HG03095 (cell line): ENCODE data around the gene SMIM35.
"Not testable (repeated sequence)": the region's sequence is repeated elsewhere in the genome, so short reads cannot be mapped to it uniquely, and the experiment has no call there.

Experiments used
- ATAC-seq: cut with Tn5 transposase; IDR thresholded peaks from one replicate; pipeline ENCODE4 v1.9.1; 2021; ENCODE audit warnings: moderate library complexity; ENCODE audit not compliant: unreplicated experiment

Gene SMIM35

GRCh38 chr11:117992620-117993019 lies 94.1 kb downstream of the SMIM35 start:
- ATAC-seq: no peak

DNA sequence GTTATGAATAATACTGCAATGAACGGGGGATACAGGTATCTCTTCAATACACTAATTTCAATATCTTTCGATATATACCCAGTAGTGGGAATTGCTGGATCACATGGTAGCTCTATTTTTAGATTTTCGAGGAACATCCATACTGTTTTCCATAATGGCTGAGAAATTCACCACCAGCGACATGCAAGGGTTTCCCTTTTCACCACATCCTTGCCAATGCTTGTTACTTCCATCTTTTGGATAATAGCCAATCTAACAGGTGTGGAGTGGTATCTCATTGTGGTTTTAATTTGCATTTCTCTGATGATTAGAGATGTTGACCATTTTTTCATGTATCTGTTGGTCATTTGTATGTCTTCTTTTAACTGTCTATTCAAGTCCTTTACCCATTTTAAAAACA lies 94.6 kb downstream of the SMIM35 start:
- ATAC-seq: no peak

DNA sequence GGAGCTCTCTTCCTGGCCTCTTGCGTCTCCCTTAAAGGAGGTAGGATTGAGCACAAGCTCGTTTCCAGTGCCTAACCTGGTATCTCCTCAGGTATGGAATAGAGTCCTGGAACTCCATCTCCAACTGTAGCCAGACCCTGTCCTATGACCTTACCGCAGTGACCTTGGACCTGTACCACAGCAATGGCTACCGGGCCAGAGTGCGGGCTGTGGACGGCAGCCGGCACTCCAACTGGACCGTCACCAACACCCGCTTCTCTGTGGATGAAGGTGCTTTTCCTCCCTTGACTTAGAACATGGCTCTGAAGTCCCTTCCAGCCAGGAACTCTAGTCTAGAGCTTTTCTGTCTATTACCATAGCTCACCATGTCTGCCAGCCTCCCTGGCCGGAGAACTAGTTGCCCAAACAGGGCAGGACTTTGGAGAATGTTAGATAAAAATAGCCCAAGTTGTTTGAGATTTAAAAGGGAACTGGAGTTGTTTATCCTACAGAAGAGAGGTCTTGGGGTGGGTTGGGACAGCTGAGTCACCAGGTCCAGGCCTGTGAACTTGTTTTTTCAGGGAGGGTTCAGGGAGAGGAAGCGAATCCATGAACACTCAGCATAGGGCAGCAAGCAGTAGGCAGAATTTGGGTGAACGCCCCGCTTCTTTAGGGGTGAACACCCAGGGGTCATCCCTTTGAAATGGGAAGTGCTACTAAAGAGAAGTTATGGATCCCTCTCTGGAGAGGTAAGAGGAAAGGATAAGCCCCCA lies 97.2 kb downstream of the SMIM35 start:
- no peak for ATAC-seq

DNA sequence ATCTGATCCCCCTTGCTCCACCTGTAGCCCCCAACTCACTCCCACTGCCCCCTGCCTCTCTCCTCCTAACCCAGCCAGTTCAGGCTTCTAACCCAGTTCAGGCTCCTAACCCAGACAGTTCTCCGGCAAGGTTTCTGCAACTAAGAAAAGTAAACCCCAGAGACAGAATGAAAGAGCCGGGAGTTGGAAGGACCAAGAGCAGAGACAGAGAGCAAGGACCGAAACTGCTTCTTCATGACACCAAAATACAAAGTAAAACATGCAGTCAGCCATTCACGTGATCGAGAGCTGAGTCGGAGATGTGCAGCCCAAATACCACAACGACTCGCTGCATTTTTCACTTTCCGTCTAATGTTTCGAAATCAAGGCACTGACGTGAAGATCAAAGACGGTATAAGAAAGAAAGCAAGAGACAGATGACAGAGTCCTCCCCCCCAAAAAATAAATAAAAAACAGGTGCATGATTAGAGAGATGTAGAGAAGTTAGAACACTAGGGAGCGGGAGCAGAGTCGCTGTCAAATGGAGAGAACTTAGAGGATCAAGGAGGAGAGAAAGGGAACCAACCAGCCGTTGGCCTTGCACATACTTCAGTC lies 99.7 kb downstream of the SMIM35 start:
- peak; percentile 48 for ATAC-seq

- ATAC-seq: peak; percentile 79
These were observed 100.5 kb downstream of the SMIM35 start, which contains the start of gene IL10RA for GRCh38 chr11:117985953-117986887. IL10RA (plus strand) TSS chr11:117986394; CDS start chr11:117986468, 74 bp downstream.

DNA sequence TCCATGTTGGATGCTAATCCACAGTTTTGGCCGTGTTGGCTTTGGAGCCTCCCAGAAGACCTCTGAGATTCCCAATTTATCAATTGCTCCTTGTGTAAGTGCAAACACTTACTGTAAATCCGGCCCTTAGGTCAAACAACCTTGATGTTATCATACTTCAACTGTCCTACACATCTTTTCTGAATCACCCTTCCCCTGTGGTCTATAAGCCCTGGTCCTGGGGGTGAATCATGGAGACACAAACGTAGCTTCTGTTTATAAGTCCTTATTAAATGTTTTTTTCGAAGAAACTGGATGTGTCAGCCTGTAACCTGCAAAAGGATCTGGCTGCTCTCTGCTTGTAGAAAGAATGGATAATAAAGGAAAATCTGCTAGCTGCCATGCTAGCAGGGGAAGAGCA lies 102.3 kb downstream of the SMIM35 start:
- ATAC-seq: no peak

DNA sequence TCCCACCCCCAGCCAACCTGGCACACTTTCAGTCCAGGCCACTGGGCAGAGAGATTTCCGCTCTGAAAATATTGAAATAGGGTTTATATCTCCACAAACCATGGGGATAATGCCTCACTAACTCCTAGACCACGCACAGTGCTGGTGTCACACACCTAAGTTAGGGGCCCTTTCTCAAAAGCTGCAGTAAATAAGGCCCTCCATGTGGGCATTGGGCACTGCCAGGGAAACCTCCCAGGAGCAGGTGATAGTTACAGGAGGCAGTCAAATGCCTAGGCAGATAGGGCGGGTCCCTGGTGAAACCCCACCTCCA lies 103.6 kb downstream of the SMIM35 start:
- no peak for ATAC-seq

DNA sequence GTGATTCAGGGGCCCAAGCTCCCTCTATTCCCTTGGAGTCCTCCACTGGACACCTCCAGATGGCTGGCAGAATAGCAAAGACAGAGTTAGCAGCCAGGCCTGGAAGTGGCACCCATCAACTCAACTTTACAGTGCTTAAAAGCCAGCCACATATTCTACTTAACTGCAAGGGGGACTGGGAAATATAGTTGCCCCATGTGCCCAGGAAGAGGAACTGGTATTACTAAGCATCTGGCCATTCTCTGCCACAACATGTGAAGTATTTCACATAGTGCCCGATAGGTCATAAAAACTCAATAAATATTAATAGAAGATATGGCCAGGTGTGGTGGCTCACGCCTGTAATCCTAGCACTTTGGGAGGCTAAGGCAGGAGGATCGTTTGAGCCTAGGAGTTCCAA lies 106.0 kb downstream of the SMIM35 start:
- no peak for ATAC-seq

- no peak for ATAC-seq
These were observed 106.5 kb downstream of the SMIM35 start for GRCh38 chr11:117980280-117980679.

DNA sequence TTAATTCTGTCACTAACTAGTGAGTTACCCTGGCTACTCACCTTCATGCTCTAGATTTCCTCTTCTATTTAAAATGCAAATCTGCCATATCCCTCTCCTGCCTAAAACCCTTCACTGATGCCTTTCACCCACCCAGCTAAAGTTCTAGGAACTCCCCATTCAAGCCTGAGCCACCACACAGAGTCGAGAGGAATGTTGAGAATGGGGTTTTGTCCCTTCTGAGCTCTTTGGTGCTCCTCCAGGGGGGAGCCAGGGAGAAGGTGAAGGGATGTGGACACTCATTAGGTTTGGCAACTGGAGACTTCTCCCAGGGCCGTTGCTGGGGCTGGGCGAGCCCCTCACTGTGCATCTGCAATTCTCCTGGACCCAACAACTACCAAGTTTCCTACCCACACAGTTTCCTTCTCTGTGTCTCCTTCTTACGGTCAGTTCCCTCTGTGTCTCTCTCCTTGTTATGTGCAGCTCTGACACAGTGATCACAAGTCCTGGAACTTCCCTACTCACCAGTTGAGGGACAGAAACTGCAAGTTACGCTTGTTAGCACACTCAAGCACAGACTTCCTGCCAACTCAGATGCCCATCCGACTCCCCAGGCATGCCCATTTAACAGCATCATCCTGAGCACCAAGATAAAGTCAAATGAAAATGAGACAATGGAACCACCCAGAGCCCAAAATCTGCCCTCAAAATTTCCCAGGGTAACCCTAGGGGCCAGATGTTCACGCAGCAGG lies 107.1 kb downstream of the SMIM35 start:
- ATAC-seq: no peak

DNA sequence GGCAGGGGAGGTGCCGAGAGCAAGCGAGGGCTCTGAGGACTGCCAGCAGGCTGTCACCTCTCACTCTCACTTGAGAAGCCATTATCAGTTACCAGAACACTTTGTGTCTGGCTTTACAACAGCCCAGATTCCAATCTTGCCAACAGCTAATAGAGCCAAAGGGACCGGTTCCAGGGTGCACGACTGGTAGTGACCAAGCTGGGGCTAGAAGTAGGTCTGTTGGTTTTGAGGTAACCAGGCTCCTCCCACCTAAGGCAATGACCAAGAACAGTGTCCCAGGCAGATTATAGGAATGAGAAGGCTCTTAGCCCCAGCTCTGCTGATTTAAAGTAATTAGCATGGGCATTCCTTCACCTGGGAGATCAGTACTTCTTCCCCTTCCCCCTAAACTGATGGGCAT lies 107.8 kb downstream of the SMIM35 start:
- ATAC-seq: no peak

GRCh38 chr11:117978291-117978910 lies 108.4 kb downstream of the SMIM35 start:
- not testable (repeated sequence) for ATAC-seq

DNA sequence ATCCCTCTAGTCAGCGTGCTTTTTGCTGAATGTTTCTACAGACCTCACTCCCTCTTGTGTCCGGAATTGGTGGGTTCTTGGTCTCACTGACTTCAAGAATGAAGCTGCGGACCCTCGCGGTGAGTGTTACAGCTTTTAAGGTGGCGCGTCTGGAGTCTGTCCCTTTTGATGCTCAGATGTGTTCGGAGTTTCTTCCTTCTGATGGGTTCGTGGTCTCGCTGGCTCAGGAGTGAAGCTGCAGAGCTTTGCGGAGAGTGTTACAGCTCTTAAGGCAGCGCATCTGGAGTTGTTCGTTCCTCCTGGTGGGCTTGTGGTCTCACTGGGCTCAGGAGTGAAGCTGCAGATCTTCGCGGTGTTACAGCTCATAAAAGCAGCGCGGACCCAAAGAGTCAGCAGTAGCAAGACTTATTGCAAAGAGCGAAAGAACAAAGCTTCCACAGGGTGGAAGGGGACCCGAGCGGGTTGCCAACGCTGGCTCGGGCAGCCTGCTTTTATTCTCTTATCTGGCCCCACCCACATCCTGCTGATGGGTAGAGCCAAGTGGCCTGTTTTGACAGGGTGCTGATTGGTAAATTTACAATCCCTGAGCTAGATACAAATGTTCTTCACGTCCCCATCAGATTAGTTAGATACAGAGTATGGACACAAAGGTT lies 109.0 kb downstream of the SMIM35 start:
- not testable (repeated sequence) for ATAC-seq

DNA sequence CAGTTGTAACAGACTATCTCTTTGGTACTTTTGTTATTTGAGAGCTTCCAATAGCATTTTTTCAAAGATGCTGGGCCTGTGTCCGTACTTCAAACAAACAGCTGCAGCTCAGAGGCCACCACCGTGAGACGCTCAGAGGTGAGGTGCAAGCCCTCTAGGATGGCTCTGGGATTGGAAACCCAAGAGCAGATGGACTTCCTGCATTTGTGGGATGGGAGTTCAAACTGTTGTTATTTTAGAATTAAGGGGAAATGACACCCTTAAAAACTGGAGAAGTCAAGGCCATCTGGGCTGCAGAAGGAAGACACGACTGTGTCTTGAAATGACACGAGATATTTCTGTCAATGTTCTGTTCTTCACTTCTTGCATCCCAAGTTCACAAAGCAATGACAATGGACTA lies 109.7 kb downstream of the SMIM35 start:
- ATAC-seq: no peak

- ATAC-seq: no peak
These were observed 110.3 kb downstream of the SMIM35 start for GRCh38 chr11:117976445-117976844.

GRCh38 chr11:117973503-117973860 lies 113.3 kb downstream of the SMIM35 start:
- no peak for ATAC-seq

- no peak for ATAC-seq
These were observed 113.9 kb downstream of the SMIM35 start for GRCh38 chr11:117972629-117973502.

GRCh38 chr11:117972044-117972443 lies 114.7 kb downstream of the SMIM35 start:
- ATAC-seq: no peak

DNA sequence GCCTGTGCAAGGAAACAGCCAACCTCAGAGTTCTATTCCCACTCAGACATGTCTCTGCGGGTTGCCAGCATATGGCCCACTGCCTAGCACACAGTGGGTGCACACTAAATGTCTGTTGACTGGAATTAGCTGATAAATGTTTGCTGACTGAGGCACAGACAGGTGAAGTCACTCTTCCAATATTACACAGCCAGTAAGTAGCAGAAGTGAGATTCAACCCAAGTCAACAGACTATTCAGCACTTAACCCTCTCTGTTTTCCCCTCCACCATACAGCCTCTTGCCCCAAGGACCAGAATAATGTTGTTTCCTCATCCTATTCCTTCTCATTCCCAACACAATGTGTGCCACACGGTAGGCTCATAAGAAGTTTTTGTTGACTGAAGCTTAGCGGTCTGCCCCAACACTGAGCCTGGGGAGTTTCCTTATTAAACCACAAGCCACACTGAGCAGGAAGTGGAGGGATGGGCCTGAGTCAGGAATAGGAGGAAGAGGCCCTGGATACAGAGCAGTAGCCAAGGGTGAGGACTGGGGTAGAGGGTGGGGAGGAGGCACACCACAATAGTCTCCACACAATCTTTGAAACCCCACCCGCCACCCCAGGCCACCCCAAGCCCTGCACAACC lies 116.3 kb downstream of the SMIM35 start:
- no peak for ATAC-seq
